GM19240 (cell line): ENCODE measurements around the gene UBE4B.
"Not testable (repeated sequence)": the region's sequence is repeated elsewhere in the genome, so short reads cannot be mapped to it uniquely, and the experiment has no call there.

ENCODE experiments used
- DNase-seq: peaks from one replicate; pipeline ENCODE4 v3.0.0; 2011; ENCODE audit warnings: low spot score; ENCODE audit not compliant: insufficient read length

Gene UBE4B

DNA sequence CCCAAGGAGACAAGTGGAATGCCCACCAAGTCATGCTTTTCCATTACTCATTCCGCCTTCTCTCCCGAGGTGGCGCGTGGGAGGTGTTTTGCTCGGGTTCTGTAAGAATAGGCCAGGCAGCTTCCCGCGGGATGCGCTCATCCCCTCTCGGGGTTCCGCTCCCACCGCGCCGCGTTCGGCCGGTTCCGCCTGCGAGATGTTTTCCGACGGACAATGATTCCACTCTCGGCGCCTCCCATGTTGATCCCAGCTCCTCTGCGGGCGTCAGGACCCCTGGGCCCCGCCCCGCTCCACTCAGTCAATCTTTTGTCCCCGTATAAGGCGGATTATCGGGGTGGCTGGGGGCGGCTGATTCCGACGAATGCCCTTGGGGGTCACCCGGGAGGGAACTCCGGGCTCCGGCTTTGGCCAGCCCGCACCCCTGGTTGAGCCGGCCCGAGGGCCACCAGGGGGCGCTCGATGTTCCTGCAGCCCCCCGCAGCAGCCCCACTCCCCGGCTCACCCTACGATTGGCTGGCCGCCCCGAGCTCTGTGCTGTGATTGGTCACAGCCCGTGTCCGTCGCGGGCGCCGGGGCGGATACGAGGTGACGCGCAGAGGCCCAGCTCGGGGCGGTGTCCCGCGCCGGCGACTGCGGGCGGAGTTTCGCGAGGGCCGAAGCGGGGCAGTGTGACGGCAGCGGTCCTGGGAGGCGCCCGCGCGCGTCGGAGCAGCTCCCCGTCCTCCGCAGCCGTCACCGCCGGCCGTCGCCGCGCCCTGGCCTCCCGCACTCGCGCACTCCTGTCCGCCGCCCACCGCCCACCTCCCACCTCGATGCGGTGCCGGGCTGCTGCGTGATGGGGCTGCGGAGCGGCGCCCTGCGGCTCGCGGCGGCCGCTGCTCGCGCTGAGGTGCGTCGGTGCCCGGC lies 177.4 kb downstream of the UBE4B start, which contains the start of gene KIF1B:
TSS of gene KIF1B (plus strand) at position 666 of the 906 bp plus-strand sequence. CDS start 21,759 bp downstream, outside the sequence.
- DNase-seq = peak; percentile 99

DNA sequence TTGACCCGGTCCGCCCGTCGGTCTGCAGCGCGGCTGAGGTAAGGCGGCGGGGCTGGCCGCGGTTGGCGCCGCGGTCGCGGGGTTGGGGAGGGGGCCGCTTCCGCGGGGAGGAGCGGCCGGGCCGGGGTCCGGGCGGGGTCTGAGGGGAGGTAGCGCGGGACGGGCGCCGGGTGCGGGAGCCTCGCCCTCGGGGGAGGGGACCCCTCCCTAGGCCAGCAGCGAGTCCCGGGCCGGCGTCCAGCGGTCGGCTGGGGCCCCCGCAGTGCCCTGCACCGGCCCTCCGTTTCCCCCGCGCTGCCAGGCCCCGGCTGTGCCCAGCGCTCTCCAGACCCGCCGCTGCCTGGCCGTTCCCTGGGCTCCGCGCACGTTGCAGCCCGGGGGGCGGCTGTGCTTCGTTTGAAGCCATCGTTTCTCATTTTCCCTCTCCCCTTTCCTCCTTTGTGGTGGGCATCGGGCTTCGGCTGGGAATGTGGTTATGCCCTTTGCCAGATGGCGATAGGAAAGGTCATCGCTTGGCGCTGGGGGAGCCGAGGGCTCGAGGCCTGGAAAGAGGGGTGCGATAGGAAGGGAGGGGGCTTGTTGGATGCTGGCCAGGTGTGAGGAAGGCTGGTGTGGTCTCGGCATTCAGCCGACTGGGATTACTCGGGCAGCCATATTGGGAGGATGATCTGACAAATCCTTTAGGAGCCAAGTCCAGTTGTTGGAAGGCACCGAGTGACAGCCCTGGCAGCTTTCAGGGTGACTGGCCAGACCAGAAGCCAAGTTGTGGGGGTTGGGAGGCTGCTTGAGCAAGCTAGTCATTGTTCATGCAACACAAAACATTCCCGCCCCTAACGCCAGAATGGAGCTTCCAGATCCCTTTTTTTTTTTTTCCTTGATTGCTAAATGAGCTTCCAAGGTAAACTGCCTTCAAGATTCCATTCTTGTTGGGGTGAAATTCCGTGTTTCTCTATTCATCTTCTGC lies 178.4 kb downstream of the UBE4B start:
- DNase-seq = no peak

DNA sequence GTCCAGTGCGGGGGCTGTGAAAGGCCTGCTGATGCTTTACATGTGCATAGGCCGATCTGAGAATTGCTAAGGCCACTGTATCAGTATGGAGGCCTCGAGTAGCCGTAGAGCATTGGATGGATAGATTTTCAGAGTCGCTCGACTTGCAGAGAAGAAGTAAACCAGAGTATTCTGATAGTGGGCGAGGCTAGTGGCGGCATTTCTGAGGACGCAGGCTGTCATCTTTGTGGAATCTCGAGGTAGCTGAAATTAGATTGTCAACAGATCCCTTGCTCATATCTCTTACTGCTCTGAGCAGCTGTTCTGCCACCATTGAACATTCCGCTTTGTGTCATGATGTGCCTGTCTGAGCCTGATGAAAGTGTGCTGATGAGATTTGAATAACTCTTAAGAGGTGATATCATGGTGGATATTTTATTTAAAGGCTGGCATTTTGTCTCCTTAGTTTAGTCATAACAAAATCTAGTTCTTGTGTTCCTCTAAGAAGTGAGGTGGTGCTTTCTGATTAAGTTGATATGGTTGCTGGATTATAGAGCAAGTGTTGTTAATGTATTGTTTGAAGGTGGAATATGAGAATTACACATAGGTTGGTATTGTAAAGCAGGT lies 179.2 kb downstream of the UBE4B start:
- no peak for DNase-seq

DNA sequence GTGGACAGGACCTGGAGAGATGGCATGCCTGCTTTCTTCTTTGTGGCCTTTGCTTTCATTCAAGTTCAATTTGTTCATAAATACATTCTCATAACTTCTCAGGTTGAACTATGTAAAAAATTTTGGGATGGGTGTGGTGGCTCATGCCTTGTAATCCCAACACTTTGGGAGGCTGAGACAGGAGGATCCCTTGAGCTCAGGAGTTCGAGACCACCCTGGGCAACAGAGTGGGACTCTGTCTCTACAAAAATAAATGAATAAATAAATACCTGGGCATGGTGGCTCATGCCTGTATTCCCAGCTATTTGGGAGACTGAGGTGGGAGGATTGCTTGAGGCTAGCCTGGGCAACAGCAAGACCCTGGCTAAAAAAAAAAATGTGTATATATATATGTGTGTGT lies 179.7 kb downstream of the UBE4B start:
- no peak for DNase-seq

DNA sequence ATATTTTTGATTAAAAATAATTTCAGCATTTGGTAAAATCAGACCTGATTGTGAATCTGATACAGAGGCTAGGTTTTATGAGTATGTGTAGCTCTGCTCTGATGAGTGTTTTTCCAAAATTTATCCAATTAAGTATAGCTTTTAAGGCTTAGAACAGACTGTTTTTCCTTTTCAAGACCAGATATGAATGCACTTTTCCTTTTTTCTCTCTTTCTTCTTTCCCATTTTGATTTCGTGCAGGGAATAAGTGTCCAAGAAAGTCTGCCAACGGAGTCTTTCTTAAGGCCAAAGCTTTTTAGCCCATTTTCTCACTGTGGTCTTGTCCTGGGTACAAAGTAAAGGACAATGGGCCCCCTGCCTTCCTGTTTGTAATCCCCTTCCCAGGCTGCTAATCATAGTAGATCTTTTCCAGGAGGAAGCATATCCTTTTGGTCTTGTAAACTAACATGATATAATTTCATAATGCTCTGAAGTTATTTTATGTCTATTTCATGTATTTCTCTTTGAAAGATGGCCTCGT lies 180.5 kb downstream of the UBE4B start:
- no peak for DNase-seq

DNA sequence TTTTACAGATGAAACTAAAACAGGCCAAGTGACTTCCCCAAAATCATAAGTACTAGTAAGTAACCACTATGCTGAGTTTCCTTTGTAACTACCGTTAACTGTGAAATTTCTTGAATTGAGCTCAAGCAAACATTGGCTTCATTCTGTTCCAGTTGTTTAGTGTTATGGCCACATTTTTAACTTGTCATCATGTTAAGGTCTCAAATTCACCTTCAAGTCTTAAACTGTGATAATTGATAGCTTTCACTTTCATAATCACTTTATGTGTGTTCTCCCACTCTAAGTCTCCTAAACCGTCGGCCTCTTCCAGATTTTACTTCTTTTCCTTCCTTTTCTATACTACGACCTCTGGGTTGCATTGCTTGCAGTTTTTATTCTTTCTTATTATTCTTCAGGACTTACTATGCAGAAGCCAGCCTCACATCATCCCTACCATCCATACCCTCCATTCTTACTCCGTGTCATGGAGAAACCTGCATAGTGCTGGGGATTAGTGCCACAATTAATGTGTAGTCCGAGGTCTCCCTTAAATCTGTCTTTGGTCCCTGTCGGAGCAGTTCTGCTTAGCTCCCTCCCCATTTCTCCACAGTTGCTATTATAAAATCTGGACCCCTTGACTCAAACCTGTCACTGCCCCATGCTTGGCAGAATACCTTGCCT lies 183.5 kb downstream of the UBE4B start:
- DNase-seq = no peak

DNA sequence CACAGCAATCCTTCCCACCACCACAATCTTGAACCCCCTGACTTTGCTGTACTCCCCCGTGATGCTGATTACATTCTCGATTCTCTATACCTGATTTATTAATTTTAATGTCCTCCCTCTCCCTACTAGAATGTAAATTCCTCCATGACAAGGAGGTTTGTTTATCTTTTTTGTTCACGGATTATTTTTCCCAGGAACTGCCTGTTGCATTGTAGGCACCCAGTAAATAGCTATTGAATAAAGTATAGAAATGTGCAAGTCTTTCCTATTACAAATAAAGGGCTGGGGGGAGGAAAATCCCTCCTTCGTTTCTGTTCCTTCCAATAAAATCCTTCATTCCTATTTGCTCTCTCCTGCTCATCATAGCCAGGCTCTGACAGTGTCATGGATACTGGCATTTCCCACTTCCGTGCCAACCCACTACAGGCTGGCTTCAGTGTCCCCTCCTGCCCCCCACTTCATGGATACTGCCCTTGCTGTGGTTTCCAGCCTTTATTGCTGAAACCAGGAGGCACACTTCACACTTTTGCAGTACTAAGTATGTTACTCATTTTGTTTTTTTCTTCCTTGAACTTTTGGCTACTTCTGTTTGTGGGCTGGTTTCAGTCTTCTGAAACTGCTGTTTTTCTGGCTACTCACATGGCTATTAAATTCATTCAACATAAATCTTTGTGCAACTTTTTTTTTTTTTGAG lies 185.1 kb downstream of the UBE4B start:
- DNase-seq = no peak

DNA sequence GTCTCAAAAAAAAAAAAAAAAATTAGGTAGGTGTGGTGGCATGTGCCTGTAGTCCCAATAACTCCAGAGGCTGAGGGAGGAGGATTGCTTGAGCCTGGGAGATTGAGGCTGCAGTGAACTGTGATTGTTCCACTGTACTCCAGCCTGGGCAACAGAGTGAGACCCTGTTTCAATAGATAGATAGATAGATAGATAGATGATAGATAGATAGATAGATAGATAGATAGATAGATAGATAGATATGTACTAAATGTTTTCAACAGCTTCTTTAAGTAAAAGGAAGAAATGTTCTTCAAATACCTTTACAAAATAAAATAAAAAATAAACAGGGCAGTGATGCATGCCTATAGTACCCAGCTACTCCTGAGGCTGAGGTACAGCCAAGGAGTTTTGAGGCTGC lies 187.4 kb downstream of the UBE4B start:
- no peak for DNase-seq

DNA sequence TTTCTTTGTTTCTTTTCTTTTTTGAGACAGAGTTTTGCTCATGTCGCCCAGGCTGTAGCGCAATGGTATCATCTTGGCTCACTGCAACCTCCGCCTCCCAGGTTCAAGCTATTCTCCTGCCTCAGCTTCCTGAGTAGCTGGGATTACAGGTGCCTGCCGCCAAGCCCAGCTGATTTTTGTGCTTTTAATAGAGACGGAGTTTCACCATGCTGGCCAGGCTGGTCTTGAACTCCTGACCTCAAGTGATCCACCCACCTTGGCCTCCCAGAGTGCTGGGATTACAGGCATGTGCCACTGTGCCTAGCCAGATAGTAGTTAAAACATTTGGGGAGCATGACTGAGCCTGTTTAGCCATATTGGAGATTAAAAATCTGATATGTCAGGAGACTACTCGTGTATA lies 187.9 kb downstream of the UBE4B start:
- not testable (repeated sequence) for DNase-seq

DNA sequence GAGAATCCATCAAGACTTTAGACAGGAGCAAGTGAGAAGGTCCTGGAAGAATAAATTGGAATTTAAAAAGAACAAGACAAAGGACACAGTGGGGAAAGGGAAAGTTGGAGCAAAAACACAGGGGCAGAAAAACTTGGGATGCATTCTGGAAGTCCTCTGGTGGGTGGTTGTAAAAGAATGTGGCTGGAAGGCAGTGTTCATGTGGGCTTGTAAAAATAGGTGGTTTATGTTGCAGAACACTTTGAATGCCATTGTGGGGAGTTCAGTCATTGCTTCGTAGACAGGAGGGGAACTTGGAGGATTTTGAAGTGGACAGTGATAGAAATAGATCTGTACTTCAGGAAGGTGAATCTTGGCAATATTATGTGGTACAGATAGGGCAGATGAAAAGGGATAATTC lies 192.8 kb downstream of the UBE4B start:
- no peak for DNase-seq

DNA sequence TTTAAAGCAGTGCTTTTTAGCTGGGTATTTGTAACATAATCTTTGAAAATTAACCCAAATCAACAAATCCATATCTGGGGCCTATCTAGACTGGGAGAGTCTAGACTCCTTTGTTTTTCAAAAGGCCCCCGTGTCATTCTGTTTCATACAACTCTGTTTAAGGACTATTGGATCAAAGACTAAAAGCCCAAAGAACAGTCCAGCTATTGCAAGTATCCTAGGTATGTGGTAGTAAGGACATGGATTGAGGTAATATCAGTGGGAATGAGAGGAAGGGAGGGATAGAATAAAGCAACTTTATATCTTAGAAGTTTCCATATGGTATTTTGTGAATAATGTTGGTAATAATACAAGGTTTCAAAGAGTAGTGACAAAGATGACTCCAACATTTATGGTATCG lies 195.8 kb downstream of the UBE4B start:
- DNase-seq = no peak

DNA sequence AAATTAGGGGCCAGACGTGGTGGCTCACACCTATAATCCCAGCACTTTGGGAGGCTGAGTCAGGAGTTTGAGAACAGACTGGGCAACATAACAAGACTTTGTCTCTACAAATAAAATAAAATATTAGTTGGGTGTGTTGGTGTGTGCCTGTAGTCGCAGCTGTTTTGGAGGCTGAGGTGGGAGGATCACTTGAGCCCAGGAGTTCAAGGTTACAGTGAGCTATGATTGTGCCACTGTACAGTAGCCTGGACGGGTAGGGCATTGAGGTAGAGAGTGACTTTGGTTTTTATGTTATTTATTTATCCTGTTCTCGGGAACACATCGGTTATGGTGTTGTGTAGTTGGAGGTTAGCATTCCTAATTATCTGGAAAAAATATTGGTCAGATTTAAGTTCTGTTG lies 197.1 kb downstream of the UBE4B start:
- DNase-seq = no peak
